Astrocyte of the cerebellum (primary cell): ENCODE measurements around the gene IRX2.

Experiments used
- DNase-seq: peaks from one replicate; pipeline ENCODE4 v3.0.0-alpha.2; 2011; ENCODE audit warnings: low read depth
- H3K4me3 ChIP-seq: 2 replicates; pipeline ENCODE4 v1.5.1; 2011; ENCODE audit warnings: mild to moderate bottlenecking, low read depth, low read length, moderate library complexity
- in situ Hi-C: cut with HindIII; loops from 2 replicates; pipeline ENCODE4 v1.10.0; 2017; ENCODE audit warnings: low sequenced_read_pairs
- TF ChIP-seq, protein P1 (sequence below): IDR thresholded peaks from 2 replicates; pipeline ENCODE4 v1.5.1; 2012; ENCODE audit warnings: low read length, low read depth, moderate library complexity, mild to moderate bottlenecking; ENCODE audit errors: missing control alignments

IRX2 gene

DNA sequence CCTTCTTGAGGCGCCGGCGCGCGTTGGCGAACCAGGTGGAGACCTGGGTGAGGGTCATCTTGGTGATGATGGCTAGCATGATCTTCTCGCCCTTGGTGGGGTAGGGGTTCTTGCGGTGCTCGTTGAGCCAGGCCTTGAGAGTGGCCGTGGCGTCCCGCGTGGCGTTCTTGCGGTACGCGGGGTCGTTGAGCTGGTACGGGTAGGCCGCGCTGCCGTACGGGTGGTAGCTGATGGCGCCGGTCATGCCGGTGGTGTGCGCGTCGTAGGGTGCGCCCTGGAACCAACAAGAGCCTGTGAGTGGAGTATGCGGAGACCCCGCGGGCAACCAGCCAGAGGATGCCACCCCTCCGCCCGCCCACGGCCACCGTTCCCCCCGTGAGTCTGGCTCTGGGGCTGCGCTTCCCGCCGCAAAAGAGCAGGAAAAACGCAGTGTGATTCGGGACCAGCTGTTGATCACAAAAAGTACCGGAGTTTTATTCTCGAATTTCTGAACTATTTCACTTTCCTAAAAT lies 1.9 kb downstream of the IRX2 start:
- in situ Hi-C loops: loop anchor here (5.0 to 25.0 kb wide), 3 partner anchors 563 to 977 kb away; no protein-coding TSS in a partner anchor
- TF ChIP-seq, protein P1, sequence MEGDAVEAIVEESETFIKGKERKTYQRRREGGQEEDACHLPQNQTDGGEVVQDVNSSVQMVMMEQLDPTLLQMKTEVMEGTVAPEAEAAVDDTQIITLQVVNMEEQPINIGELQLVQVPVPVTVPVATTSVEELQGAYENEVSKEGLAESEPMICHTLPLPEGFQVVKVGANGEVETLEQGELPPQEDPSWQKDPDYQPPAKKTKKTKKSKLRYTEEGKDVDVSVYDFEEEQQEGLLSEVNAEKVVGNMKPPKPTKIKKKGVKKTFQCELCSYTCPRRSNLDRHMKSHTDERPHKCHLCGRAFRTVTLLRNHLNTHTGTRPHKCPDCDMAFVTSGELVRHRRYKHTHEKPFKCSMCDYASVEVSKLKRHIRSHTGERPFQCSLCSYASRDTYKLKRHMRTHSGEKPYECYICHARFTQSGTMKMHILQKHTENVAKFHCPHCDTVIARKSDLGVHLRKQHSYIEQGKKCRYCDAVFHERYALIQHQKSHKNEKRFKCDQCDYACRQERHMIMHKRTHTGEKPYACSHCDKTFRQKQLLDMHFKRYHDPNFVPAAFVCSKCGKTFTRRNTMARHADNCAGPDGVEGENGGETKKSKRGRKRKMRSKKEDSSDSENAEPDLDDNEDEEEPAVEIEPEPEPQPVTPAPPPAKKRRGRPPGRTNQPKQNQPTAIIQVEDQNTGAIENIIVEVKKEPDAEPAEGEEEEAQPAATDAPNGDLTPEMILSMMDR: no peak
- H3K4me3 ChIP-seq: peak overlapping the region; percentile 83
- DNase-seq: no peak

DNA sequence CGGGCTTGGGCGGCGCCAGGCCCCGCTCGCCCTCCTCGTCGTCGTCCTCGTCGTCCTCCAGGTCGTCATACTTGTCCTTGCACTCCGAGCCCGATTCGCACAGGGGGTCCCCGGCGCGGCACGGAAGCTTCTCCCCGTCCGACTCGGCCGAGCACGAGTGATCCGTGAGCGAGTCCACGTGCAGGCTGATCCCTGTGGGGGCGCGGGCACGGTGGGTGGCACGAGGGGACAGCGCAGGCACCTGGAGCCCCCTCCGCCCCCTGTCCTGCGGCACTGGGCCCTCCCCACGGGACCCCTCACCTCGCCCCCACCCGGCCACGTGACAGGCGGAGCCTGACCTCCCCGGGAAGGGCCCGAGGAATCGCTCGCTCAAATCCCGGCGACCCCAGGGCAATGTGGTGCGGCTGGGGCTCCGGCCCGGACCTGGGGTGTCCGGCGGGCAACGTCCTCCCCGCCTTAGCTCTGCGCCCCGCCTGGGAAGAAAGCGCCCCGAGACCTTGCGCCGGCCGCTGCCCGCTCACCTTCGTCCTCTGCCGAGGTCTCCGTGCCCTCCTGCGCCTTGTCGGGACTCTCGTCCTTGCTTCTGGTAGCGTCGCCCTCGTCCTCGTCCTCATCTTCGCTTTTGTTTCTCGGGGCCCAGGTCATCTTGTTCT lies 2.5 kb downstream of the IRX2 start:
- H3K4me3 ChIP-seq: peak overlapping the region; percentile 83
- DNase-seq: no peak
- TF ChIP-seq, protein P1: no peak
- in situ Hi-C loops: loop anchor here (5.0 to 25.0 kb wide), 3 partner anchors 563 to 977 kb away; no protein-coding TSS in a partner anchor

DNA sequence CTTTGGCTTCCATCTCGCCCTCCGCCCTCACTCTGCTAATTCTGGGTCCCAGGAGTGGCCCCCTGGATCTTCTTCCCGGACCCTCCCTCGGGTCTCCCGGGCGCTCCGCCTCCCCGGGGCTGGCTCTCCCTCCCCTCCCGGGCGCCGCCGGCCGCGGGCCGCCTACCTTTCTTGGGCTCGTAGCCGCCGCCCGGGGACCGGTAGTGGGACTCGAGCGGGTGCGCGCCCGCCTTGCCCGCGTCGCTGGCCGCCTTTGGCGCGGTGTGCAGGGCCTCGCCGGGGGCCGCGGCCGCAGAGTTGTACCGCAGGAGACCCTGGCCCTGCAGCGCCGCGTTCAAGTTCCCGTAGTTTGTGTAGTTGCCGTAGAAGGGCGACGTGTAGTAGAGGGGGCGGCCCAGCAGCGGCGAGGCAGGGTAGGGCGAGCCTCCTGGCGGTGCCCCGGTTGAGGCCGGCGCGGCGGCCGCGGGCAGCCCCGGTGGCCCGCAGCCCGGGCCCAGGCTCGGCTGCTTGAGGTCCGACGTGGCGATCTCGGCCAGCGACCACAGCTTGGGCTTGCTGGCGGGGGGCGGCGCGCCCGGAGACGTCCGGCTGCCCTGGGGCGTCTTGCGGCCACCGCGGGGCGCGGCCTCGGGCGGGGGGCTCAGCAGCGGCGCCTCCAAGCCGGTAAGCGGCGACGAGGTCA lies 3.2 kb downstream of the IRX2 start:
- in situ Hi-C loops: loop anchor here (5.0 to 25.0 kb wide), 3 partner anchors 564 to 976 kb away; no protein-coding TSS in a partner anchor
- TF ChIP-seq, protein P1: no peak
- H3K4me3 ChIP-seq: peak overlapping the region; percentile 83
- DNase-seq: no peak

DNA sequence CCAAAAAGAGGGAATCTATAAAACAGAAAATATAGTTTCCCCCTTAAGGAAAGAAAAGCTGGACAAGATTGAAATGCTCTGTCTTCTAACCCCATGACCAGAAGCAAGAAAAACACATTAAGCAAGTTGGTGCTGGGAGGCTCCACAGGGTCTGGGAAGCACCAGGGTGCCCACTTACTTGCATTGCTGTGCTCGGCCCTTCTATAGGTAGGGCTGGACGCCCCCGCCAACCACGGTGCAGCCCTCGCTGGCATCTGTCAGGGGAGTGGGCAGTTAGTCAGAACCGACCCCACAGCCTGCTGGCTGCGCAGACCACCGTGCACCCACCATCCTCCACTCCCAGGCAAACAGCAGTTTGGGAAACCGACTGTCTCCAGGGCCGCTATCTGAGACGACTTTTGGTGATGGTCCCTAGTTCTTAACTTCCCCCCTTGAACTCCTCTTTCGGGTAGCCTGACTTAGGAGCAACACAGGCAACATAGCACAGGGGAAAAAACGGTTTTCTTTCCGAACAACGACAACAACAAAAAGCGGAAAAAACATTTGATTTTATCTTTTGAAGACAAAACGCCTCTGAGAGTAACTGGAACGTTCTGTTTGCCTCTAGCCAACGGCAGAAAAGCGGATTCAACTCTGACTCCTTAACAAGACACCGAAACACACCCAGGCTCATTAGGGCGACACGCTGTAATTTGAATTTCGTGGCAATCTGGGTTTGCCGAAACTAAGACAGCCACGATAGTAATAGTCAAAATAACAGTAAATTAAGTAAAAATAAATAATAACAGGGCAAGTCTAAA lies 3.9 kb downstream of the IRX2 start:
- no peak for DNase-seq
- peak overlapping the region; percentile 83 for H3K4me3 ChIP-seq
- TF ChIP-seq, protein P1: no peak
- in situ Hi-C loops: loop anchor here (5.0 to 25.0 kb wide), 3 partner anchors 565 to 975 kb away; no protein-coding TSS in a partner anchor

DNA sequence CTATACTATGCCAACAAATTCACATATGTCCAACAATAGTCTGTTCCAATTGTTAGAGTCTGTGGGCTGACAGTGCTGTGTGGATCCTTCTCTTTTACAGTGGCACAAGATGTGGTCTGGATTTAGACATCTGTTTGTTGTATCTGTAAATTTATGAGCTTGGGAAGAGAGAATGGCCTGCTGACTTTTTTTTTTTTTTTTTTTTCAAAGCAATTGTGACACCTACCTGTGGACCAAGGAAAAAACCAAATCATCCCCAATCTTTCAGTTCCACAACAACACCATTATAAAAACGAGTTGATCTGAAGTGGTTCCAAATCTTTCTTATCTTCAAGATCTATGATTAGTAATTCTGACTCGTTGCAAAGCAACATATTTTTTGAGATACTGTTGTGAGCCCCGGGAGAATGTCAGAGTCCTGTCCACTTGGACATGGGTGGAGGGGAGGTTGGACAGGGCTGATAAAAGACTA lies 4.9 kb downstream of the IRX2 start:
- TF ChIP-seq, protein P1: no peak
- in situ Hi-C loops: loop anchor here (5.0 to 25.0 kb wide), 3 partner anchors 566 to 974 kb away; no protein-coding TSS in a partner anchor
- DNase-seq: no peak
- H3K4me3 ChIP-seq: peak overlapping the region; percentile 83

DNA sequence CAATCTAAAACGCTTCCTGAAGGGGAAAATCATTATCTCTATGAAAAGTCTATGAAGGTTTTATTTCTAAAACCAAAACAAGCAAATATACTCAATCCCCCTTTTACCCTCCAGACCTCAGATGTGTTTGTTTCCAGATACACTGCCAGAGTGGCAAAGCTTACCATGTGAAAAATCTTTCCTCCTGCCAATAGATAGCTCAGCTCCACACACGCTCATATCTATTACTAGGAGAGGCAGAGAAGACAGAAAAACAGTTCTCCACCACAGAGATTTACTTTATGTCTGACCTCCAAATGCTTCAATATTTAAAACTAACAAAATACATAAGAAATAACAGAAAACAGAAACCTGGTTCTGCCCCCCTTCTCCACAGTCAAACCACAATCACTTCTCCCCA lies 7.0 kb downstream of the IRX2 start:
- TF ChIP-seq, protein P1: no peak
- in situ Hi-C loops: loop anchor here (25.0 kb wide), 2 partner anchors 568 to 868 kb away; no protein-coding TSS in a partner anchor
- peak overlapping the region; percentile 22 for H3K4me3 ChIP-seq
- DNase-seq: no peak
